ENCODE data around the gene IL12RB2.

DNA sequence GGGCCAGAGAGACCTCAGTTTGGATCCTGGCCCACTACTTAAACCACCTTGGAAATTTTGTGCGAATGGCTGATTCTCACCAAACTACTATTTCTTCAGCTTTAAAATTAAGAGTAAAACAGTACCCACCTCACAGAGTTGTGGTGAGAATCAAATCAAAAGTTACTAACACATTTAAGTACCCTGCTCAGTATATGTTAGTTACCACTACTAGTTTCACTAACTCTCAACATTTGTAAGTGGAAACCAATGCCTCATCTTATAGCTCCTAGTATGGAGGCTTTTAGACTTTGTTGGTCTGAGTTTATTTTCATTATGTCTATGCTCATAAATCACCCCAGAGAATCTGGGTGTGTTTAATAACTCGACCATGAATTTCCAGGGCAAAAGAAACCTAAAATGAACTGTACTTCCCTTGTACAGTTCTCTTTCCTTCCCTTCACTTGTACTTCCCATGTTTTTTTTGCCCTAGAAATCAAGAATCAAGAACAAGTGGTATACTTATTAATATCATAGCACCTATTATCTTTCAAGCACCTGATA is 134.1 kb downstream of the IL12RB2 start:
- TF ChIP-seq CTCF (IDR thresholded peaks at IDR 0.05) (no peak), EZH2 (IDR thresholded peaks at IDR 0.05) (no peak)

Data from neural progenitor cell (in vitro differentiated cells).